Forelimb muscle (tissue), 1 donor: ENCODE measurements around the gene CD7. TPM values are rescaled to one million over a fixed set of nuclear protein-coding genes. Genes with fewer than 3 reads are reported as not detected.

ENCODE experiments used
- DNase-seq: peaks from one replicate; pipeline ENCODE4 v3.0.0-alpha.2; 2013; ENCODE audit warnings: low read depth
- polyA plus RNA-seq: library from polyadenylated mRNA; unstranded; fragments of 120-200 nt; gene quantifications from one replicate; pipeline ENCODE4 v1.2.1, GENCODE V29; 2013; ENCODE audit not compliant: insufficient read length

Gene CD7
- polyA plus RNA-seq, 1 donor: 0.43 TPM

- no peak for DNase-seq
These were observed 11.0 kb upstream of the CD7 start for GRCh38 chr17:82328141-82328993.

DNA sequence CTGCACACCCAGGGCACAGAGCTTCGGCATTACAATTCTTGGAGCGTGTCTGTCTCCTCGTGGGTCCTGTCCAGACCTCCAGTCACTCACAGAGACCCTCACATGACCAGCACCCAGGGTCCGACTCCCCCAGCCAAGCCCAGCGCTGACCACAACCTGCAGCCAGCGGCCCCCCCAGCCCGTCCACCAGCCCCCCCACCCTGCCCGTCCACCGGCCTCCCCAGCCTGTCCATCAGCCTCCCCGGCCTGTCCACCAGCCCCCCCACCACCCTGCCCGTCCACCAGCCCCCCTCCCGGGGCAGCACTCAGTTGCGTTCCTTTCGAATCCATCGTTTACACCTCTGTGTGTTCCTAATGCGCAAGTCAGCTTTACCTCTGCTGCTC is 10.3 kb upstream of the CD7 start:
- DNase-seq: no peak

- no peak for DNase-seq
These were observed 9.9 kb upstream of the CD7 start for GRCh38 chr17:82327289-82327688.

DNA sequence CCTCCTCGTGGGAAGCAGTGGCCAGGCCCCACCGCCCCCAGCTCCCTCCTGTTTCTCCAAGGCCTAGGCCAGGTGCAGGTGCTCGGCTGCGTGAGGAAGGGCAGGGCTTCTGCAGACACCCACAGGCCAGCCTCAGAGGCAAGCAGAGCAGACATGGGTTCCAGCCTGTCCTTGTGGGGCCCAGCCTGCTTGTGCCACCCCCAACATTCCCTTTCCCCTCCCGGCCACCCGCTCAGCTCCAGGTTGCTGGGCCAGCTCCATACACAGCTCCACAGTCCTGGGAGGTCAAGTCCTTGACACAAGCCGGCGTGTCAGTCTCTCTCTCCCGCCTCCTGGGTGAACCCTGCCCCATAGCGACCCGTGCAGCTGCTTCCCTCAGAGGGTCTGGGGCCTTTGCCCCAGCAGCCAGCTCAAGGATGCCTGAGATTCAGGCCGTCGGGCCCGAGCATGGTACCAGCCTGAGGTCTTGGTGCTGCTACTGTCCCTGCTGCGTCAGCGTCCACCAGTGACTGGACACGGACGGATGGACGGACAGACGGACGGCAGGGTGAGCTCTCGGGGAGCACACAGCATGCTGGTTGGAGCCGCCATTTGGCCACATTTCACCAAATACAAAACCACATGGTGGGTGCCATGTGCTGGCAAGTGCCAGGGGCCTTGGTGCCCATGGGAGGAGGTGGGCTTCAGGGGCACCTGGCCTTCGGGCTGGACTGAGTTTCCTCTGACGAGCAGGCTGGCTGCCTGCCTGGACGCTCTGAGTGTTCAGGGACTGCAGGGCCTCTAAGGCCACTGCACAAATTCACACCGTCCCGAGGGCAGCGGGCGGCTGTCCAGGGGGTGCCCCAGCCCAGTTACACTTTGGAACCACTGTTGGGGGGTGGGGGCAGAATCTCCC is 8.1 kb upstream of the CD7 start:
- no peak for DNase-seq

GRCh38 chr17:82324566-82325285 is 7.3 kb upstream of the CD7 start:
- DNase-seq: no peak

DNA sequence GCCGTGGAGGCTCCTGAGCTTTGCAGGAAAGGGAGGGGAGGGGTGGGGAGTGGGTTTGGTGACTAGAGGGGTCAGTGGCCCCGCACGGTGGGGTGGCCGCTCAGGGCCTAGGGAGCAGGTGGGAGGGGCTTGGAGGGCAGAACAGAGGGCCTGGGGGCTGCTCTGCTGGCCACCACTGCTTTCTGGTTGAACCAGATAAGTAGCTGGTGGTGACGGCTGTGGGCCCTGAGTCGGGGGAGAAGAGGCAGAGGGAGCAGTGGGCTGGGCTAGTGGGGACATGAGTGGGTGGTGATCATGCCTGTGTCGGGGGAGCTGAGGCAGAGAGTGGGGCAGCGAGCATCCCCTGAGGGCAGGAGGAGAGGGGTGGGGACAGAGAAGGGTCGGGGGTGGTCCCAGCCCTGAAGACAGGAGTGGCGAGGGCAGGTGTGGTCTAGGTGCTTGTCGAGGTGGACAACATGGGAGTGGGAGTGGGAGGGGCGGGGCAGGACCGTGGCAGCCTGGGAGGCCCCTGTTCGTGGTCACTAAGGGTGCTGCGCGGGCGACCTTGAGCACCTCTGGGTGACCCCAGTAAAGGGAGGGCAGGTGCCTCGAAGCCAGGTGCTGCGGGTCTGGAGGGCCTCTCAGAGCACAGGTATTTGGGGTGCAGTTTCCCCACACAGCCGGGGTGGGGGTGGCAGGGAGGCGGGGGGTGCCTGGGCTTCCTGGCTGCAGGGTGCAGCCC is 6.3 kb upstream of the CD7 start:
- DNase-seq: no peak

GRCh38 chr17:82322526-82323453 is 5.4 kb upstream of the CD7 start:
- DNase-seq: no peak

GRCh38 chr17:82321947-82322466 is 4.6 kb upstream of the CD7 start:
- DNase-seq: no peak

DNA sequence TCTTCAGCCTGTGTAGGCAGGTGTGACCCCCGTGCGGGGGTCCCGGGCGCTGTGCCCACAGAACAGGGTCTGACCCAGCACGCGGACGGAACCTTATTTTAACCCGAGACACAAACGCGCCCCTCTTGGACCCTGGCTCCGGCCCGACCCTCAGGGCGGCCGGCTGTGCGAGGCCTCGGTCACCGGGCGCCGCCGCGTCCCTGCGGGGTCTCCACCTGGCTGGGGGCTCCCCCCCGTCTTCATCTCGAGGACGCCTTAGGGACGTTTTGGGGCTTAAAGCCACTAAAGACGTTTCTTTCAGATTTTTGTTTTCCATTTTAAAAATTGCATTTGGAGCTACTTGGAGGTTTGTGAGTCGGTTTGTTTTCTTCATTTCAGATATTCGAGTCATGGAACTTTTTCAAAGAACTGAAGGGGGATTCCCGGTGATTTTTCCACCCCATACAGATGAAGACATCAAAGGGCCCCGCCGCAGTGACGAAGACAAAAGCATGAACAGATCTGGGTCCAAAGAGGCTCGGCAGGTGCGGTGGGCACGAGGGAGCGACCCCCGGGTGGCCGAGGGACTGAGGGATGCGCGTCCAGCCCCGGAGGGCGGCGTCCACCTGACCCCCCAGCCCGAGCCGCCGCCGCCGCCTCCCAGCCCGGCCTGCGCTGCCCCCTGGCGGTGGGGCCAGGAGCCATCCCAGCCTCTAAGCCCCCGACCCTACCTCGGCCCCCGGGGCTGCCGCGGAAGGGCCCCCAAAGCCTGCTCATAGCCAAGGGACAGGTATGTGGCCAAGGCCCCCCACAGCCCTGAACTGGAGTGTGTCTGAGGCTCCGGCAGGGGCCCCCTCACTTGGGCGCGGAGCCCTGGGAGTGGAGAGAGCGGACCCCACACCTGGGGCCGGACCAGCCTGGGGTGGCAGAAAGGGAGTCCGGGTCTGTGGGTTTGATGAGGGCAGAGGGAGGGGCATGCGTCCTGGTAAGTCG is 3.8 kb upstream of the CD7 start:
- DNase-seq: no peak

DNA sequence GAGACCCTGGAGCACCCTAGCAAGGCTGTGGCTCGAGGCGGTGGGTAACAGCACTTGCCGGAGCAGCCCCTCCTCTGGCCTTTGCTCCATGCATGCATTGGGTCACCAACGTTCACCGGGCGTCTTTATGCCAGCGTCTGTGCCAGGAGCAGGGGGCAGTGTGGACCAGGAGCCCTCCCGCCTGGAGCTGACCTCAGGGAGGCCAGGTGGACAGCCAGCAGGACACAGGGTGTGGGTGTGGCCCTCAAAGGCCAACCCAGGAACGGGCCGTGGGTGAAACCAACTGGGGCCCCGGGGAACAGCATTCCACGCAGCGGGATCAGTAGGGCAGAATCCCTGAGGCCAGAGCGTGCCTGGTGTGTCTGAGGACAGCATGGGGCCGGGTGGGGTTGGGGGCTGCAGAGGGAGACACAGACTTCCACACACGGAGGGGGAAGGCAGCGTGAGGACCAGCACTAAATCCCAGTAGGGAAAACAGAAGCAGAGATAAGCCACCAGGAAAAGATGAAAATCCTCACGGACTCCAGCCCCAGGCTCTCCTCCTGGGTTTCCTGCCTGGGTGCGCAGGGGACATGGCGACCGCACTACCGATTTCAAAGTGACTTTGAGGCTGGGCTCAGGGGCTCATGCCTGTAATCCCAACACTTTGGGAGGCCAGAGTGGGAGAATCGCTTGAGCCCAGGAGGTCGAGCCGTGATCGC is 2.9 kb upstream of the CD7 start:
- DNase-seq: no peak

GRCh38 chr17:82319619-82320062 is 2.2 kb upstream of the CD7 start:
- DNase-seq: no peak

GRCh38 chr17:82318772-82319606 is 1.6 kb upstream of the CD7 start:
- DNase-seq: no peak

DNA sequence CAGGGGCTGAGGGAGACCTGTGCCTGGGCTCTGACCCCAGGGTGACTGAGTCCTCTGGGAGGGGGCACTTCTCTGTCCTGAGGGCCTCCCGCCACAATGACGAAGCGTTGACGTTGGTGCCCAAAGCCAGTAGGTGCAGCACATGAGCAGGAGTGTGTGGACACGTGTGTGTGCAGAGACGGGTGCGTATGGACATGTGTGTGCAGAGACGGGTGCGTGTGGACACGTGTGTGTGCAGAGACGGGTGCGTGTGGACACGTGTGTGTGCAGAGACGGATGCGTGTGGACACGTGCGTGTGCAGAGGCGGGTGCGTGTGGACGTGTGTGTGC is 726 bp upstream of the CD7 start:
- DNase-seq: no peak

GRCh38 chr17:82316651-82317393 is 586 bp downstream of the CD7 start:
- no peak for DNase-seq

GRCh38 chr17:82315703-82316358 is 1.6 kb downstream of the CD7 start:
- no peak for DNase-seq
